WI38 (cell line): ENCODE measurements around the gene KRTAP4-4.
"Not testable (repeated sequence)": the region's sequence is repeated elsewhere in the genome, so short reads cannot be mapped to it uniquely, and the experiment has no call there.

Experiments
- H3K4me3 ChIP-seq: 2 replicates; pipeline ENCODE4 v1.5.1; 2011; ENCODE audit warnings: low read depth, mild to moderate bottlenecking, control low read depth, low read length
- CTCF ChIP-seq: IDR thresholded peaks from 2 replicates; pipeline ENCODE4 v1.5.1; 2012; ENCODE audit warnings: low read depth, mild to moderate bottlenecking, control low read depth, low read length

The KRTAP4-4 gene

GRCh38 chr17:41147531-41148204 is 12.9 kb downstream of the KRTAP4-4 start:
- H3K4me3 ChIP-seq, result no peak overlapping the region
- no peak for TF ChIP-seq CTCF

- TF ChIP-seq CTCF, result no peak
Observed at GRCh38 chr17:41145261-41145660, 15.3 kb downstream of the KRTAP4-4 start.

GRCh38 chr17:41144846-41145245 is 15.7 kb downstream of the KRTAP4-4 start:
- no peak for TF ChIP-seq CTCF
- no peak overlapping the region for H3K4me3 ChIP-seq

More at GRCh38 chr17:41145261-41145660, 15.3 kb downstream of the KRTAP4-4 start:
- no peak overlapping the region for H3K4me3 ChIP-seq

GRCh38 chr17:41141361-41141760 is 19.2 kb downstream of the KRTAP4-4 start:
- TF ChIP-seq CTCF, result no peak
- H3K4me3 ChIP-seq, result no peak overlapping the region

- no peak for TF ChIP-seq CTCF
- no peak within 1 kb of the TSS for H3K4me3 ChIP-seq
Observed at GRCh38 chr17:41140360-41141131, 20.0 kb downstream of the KRTAP4-4 start, which contains the start of gene KRTAP4-6. Gene KRTAP4-6 (minus strand): TSS chr17:41140544. CDS start chr17:41140487, 57 bp downstream.

- not testable (repeated sequence) for H3K4me3 ChIP-seq
Observed at GRCh38 chr17:41139865-41140264, 20.7 kb downstream of the KRTAP4-4 start.

GRCh38 chr17:41133880-41134735 is 26.4 kb downstream of the KRTAP4-4 start:
- no peak overlapping the region for H3K4me3 ChIP-seq
- TF ChIP-seq CTCF, result no peak
